ENCODE measurements around the gene CREB1.

CREB1 gene

GRCh38 chr2:207546822-207547221, 17.1 kb downstream of the CREB1 start:
- DNase-seq, result no peak

- no peak for DNase-seq
These were observed 19.4 kb downstream of the CREB1 start for GRCh38 chr2:207549145-207549544.

GRCh38 chr2:207558079-207558491, 28.3 kb downstream of the CREB1 start:
- DNase-seq, result no peak

DNA sequence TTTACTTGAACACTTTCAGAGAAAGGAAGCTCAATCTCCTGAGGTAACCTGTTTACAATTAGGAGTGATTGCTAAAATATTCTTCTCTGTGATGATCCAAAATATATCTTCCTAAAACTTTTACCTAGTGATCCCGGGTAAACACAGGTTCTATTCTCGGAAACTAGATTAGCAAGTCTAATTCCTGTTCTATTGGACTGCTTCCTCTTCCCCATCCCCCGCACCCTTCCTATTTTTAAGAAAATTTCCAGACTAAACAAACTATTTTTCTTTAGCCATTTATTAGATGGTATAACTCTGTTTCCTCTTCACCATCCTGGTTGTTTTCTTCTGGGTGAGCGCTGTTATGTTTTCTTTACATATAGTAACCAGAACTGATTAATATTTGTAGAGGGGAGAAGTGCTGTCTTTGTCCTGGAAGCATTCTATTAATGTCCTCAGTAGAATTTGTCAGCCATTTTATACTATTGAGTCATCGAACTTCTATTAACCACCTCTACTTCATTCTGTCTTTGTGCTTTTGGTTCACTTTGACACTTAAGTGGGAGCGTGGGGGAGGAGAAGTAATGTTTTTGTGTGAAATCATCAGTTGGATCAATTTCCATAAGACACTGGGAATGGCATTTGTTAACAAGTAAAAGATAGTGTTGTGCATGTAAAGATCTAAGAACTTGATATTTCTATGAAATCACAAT, 31.8 kb downstream of the CREB1 start:
- no peak for DNase-seq

GRCh38 chr2:207565736-207566500, 36.2 kb downstream of the CREB1 start:
- DNase-seq, result no peak

DNA sequence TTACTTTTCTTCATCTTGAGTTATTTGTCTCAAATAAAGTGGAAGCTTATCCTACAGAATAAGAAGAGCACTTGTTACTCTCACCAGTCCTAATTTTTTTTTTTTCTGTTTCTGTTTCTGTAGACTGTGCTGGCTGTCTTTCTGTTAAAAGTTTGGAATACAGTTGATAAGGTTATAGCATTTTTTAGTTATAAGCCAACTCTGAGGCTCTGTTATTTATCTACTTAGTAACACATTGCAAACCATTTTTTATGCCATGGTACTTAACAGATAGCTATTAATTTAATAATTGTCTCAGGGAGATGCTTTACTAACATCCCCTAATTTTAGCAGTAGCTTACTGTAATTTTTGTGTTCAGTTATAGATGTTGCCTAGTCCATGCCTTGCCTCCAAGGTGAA, 37.9 kb downstream of the CREB1 start:
- no peak for DNase-seq

DNA sequence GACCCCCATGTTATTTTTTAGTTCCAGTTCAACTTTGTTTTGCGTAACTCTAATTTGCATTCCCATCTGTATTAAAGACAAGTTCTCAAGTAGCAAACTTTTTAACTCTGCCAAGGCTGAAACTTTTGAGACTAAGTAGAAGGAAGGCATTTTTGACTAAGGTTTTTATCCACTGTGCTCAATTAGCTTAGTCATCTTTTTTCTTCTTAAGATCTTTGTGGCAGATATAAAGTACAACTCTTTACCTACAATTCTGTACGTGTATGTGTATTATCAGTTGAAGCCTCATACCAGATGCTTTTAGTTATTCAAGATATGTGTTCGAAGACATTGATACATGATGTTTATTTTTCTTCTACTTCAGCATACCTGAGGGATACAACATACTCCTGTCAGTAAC, 41.6 kb downstream of the CREB1 start:
- no peak for DNase-seq

DNA sequence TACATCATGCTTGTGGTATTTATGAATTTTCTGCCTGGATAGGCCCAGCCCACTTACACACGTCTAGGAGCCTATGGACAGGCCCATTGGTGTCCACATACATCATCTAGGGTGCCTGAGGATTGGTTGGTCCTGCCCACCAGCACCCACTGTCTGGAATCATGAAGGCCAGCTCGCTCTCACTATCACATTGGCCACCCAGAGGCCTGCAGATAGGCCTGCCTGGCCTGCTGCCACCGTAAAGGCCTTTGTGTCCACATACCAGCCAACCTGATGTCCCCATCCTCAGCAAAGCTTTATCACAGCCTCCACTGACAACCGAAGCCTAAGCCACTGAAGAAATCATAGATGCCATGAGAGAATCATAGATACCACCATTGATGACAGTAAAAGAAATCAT, 55.2 kb downstream of the CREB1 start:
- DNase-seq, result no peak

GRCh38 chr2:207587305-207587704, 57.5 kb downstream of the CREB1 start:
- DNase-seq, result no peak

- no peak for DNase-seq
These were observed 59.4 kb downstream of the CREB1 start for GRCh38 chr2:207589143-207589542.

GRCh38 chr2:207593277-207593676, 63.5 kb downstream of the CREB1 start:
- no peak for DNase-seq

DNA sequence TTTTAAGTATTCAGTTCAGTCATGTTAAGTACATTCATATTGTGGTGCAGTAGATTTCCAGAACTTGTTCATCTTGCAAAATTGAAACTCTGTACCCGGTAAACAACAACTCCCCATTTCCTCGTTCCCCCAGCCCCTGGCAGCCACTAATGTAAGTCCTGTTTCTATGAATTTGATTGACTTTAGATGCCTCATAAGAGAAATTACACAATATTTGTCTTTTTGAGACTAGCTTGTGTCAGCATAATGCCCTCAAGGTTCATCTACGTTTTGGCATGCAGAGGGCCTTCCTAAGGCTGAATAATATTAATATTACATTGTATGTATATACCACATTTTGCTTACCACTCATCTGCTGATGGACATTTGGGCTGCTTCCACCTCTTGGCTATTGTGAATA, 64.5 kb downstream of the CREB1 start:
- DNase-seq, result no peak

- no peak for DNase-seq
These were observed 65.0 kb downstream of the CREB1 start for GRCh38 chr2:207594731-207595130.

DNA sequence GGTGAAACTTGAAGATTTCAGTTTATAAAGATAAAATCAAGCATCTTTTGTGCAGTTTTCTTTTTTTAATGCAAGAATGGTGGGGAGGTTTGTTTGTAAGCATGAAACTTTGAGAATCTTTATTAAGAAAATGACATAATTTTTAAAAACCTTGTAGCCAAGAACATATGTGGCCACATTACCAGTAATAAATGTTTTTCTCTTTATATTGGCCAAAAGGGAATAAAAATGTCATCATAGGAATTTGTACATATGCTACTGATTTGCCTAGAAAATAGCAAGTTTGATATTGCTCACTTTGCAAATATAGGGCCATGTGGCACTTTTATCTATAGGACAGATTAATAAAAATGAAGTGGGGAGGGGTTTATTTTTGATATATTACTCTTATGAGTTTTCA, 69.9 kb downstream of the CREB1 start:
- DNase-seq, result no peak

DNA sequence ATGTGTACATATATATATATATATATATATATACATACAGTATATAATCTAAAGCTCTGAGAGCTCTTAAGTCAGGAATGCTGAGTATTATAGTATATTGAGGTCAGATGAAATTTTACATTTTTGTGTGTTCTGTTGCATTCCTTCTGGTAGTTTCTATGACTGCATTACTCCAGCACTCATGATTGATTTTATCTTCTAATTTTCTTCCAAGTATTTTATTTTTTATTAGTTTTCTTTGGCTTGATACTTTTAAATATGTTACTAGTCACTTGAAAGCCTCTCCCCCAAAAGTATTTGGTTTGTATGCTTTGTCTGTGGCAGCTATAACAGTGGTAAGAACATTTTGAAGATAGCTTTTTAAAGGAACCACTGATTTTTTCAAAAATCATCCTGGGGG, 70.5 kb downstream of the CREB1 start:
- no peak for DNase-seq

DNA sequence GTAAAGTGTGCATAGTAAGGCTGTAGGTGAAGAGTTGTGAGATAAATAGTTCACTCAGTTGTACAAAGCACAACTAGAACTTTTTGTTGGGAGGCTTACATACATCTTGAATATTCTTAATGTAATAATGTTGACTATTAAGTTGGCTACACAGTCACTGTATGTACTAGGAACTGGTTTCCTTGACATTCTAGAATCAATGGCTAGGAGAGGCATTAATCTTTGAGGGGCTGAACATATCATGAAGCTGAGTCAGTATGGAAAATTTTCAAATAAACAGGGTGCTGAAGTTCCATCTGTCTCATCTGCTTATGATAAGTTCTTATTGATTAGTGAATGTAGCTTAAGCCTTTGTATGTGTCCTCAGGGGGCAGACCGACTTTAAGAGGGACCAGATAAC, 72.0 kb downstream of the CREB1 start:
- no peak for DNase-seq

GRCh38 chr2:207603486-207603885, 73.7 kb downstream of the CREB1 start:
- no peak for DNase-seq

DNA sequence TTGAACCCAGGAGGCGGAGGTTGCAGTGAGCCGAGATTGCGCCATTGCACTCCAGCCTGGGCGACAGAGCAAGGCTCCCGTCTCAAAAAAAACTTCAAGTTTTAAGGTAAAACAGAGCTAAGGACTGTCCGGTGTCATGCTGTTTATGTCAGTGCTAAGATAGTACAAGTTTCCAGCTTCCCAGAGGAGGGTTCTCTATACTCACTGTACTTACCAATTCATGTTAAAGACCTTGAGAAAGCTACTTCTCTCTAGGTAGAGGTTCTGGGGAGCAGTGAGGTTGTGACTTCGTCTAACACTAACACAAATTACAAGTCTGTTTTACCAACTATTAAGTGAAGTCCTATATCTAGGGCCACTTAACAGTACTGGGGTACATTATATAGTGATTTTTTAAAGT, 76.6 kb downstream of the CREB1 start:
- DNase-seq, result no peak

GRCh38 chr2:207606829-207607228, 77.1 kb downstream of the CREB1 start:
- no peak for DNase-seq

DNA sequence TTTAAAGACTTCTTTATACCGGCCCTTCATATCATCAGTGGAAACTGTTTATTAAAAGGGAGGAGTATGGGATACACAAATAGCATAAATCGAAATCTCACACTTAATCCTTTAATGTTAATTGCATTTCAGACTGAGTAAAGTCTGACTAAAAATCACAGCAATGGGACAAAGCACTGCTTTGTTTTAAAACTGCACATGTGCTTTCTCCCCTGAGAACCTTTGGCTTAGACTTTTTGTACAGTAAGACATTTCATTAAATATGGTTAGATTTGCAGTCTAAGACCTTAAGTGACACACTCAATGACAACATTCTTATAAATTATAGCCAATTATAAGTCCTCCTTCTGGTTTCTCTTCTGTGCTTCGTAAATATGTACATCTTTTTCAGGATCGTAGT, 83.0 kb downstream of the CREB1 start:
- no peak for DNase-seq

- no peak for DNase-seq
These were observed 85.1 kb downstream of the CREB1 start for GRCh38 chr2:207614824-207615223.

- no peak for DNase-seq
These were observed 86.4 kb downstream of the CREB1 start for GRCh38 chr2:207616185-207616584.

DNA sequence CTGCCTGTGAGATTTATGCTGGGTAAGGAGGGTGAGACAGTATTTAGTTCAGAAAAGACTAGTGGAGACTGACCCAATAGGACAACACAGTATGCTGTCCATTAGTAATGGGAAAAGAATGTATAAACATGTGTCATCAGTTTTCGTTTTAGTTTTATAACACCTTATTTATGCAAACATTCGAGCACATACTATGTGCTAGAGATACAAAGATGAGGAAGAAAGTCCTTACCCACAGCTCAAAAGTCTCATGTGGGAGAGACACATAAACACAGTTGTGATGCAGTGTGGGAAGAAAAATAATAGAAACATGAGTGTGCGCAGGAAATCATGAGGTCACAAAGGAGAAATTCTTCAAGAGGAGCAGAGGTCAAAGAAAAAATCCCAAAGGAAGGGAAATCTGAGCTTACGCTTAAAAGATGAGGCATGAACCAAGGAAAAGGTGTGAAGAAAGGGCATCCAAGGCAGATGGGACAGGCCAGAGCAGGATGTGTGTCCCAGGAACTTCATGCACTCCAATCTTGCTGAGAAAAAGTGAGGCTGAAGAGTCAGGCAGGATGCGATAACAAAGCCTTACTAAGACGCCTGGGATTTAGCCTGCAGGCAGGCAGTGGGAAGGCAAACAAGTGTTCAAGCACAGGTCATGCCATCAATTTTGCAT, 87.4 kb downstream of the CREB1 start:
- no peak for DNase-seq

DNA sequence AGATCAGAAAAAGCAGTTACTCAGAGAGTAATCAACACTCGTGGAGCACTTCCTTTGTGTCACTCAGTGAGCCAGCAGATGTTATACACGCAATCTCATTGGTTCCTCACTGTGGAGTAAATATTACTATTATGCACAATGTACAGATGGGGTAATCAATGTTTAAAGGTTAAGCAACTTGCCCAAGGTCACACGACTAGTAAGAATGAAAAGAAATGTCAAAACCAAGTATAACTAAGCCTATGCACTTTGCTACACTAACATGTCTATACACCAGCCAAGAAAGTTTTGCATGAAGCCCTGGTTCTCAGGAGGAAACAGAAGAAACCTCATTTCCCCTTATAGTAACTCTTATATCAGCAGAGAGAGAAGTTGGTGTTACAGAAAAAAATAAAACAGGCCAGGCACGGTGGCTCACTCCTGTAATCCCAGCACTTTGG, 90.0 kb downstream of the CREB1 start:
- DNase-seq, result peak; percentile 16

Measured in CD4-positive, alpha-beta T cell treated with Interleukin-17A for 1 hour (primary cell).